HG03135 (cell line): Measurements from ENCODE around the gene GASK1B.

Experiments
- ATAC-seq: cut with Tn5 transposase; IDR thresholded peaks from one replicate; pipeline ENCODE4 v1.9.1; 2021; ENCODE audit warnings: mild to moderate bottlenecking, moderate library complexity; ENCODE audit not compliant: unreplicated experiment

Gene GASK1B

DNA sequence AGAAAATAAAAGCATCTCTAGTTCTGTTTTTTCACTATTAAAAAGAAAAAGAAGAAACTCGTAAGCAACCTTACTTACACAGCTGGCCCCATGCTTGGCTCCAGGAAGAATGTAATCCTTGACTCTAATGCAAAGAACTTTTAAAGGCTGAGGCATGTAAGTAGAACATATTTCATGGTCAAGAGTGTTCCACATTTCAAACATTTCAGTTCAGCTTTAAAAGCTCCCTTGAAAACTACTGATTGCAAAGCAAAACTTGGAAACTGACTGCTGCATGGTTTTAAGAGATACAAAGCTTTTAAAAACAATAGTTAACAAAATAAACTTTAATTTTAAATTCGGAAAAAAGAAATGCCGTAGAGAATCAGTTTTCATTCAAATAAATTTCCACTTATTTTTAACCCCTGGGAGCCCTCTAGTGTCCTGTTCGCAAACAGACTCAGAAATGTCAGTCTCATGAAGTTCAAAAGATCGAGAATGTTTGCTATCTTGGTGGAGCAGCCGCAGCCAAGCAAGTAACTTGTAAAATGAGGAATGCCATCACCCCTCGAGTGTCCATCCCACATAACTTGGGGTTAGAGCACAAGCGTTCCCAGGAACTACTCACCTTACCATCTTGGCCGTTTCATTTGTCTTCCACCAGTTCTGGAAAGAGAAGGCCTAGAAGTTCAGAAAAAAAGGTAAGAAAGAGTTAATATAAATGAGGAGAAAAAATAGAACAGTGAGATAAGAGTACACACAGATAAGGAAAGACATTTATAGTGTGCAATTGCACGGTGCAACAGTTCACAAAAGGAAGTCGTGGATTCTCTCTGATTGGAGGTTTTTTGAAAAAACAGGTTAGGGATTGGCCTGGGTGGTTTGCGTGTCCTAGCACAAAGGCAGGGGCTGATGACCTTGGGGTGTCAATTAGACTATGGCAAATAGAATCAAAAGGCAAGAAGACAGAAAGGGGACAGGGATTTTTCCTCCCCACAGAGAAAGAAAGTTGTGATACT, at the start of gene GASK1B:
TSS of gene GASK1B (minus strand) at position 765 of the 998 bp plus-strand sequence. CDS start 1,650 bp downstream, outside the sequence.
- no peak for ATAC-seq

DNA sequence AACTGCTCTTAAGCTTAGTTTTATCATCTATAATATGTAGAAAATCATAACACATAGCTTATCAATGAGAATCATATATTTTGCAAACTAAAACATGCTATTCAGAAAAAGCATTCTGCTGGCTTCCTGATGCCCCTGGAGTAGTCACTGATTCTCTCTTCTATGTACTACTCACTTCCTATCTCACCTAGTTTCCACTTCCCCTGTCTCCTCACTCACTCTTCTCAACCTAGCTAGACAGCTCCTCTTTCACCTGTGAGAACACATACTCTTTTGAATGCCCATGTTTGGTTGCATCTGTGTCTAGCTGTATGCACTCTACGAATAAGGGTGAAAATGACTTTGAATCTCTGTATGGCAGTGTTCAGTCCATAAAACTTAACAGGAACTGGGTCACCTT, 46.8 kb upstream of the GASK1B start:
- ATAC-seq = no peak

DNA sequence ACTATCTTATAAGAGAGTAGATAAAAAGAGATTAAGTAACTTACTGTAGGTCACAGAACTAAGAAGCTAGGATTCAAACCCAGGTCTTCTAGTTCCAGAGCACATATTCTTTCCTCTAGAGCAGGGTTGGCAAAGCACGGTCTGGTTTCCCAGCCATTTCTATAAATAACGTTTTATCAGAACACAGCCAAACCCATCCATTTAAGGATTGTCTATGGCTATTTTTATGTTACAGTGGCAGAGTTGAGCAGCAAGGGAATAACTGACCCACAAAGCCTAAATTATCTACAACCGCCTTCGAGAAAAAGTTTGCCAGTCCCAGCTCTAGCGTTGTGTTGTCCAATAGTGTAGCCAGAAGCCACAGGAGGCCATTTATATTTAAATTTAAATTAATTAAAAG, 44.9 kb upstream of the GASK1B start:
- no peak for ATAC-seq

DNA sequence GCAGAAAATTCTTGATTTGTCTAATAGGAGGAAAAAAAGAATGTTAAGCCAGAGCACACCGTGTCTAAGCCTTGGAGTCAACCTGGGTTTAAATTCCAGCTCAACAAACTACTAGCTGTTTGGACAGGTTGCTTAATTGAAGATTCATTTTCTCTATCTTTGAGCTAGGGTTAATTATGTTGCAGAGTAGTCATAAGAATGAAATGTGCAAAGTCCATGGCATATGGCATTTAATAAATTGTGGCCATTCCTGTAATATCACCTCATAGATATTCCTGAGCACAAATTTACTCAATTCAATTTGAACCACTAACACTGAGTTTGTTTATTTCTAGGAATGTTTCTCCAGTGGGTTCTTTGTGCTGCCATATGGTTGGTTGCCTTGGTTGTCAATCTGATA, 42.0 kb upstream of the GASK1B start:
- no peak for ATAC-seq

DNA sequence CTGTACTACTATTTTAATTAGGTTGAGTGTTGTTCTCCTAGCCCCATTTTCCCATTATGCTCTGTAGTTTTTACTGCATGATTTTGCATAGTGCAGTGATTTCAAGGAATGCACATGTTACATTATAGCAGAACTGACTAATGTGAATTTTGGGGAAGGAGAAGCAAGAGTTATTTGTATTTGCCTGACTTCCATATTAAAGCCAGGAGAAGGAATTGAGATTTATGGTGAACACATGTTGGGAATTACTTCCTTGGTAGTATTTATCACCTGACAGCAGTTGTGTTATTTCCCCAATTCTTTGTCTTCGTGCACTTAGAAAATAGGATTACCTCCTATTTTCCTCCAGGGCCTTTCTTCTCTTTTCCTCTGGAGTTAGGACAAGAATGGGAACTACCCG, 40.6 kb upstream of the GASK1B start:
- no peak for ATAC-seq

DNA sequence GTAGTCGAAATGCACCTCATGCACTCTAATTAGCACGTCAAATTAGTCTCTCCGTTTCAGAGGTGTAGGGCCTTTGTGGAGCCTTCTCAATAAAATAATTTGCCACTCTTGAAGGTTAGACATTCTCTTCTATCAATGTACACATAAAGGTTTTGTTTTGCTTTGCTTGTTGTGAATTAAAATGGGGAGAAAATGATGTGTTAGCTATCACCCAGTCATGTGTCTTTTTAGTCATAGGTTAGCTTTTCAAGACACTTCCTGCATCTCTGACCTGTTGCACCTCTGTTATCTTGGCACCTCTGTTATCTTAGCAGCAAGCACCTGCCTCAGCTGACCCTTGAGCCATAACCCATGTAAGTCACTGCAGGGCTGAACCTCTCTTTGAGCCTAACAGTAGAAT, 38.4 kb upstream of the GASK1B start:
- ATAC-seq = no peak

DNA sequence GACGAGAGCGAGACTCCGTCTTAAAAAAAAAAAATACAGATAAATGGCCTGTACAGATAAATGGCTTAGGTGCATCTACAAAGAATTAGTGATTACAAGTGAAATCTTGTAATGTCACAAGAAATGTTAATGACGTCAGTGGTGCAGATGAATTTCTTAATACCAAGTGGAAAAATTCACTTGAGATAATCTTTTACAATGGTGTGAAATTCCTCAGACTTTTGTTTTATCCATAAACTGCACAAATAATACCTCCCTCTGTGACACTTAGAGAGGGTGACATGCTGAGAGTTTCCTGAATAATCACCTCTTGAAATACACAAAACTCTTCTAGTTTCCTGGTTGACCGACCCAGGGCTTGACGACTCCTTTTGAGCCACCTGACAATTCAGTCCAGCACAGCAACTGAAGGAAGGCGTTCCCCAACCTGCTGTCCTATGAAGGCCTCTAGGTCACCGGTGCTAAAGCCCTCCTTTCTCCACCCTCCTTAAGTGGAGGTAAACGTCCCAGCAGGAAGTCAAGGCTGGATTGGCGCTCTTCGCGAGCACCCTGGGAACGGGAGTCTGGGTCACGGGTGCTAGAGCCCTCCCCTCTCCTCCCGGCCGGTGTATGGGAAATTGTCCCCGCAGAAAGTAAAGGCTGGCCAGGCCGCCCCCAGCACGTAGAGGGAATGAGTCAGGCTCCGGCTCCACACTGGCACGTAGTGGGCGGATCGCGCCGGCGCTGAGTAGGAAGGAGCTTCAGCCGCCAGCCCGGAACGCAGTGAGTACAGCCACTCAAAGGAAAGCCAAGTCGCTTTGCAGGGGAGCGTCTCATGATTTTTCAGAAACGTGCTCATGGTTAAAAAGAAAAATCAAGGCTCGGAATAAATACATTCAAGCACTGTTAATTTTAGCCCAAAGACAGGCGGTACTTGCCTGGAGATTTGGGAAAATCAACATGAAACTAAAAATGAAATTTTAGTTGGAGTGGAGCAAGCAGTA, 37.3 kb upstream of the GASK1B start, which contains the start of gene TMEM144:
TSS of gene TMEM144 (plus strand) at position 662 of the 983 bp plus-strand sequence. CDS start 2,182 bp downstream, outside the sequence.
- peak; percentile 85 for ATAC-seq

DNA sequence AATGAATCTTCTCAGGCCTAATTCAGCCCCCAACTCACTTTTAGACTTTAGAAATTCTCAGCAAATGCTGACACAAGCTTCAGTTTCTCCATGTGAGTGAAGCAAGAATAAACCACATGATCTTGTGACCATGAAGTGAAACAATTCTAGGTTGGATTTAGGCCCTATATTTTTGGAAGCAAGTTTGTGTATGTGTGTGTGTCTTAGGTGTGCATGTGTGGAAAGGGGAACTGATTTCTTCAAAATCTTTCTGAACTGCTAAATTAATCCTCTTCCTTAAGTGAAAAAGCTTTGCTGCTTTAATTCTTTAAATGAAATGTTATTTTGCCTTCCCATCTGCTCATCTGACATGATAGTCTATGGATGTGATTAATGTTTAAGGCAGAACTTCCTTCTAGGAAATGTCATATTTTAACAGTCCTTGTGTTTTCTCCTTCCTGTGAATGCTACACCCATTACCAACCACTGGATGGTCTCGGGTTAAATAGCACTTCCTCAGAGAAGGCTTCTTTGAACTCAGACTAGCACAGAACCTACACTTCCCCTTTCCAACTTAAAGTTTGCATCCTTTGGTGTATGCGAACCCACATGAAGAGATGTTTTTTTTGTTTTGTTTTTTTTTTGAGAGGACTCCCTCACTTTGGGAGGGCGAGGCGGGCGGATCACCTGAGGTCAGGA, 36.3 kb upstream of the GASK1B start:
- ATAC-seq = peak; percentile 91

DNA sequence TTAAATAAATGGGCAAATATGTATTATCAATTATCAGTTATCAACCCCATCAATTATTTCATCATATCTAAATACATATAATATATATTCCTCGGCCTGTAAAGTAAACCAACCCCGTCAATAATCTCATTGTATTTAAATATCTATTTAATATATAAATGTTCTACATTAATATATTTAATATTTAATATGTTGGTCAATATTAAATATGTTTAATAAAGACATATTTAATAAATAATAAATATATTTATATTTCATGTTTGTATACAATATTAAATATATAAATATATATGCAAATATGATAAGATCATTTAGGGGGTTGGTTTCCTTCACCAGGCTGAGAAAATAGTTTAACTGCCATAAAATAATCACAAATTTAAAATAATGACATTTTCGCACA, 31.1 kb upstream of the GASK1B start:
- no peak for ATAC-seq

DNA sequence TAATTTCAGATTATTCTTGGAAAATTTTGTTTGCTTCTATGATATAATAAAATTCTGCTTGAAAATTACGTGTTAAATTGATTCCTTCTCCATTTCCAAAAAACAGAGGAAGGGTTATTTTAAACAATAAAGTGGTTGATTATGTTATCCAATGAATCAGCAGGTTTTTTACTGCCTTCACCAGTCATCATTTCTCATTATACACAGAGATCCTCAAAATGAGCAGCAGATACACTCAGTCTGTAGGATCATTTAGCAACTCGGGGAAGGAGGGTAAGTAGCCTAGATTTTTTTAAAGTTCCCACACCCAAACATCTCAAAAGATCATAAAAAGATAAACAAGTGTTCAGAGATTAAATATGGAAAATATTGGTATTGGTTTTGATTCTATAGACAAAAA, 30.6 kb upstream of the GASK1B start:
- no peak for ATAC-seq

DNA sequence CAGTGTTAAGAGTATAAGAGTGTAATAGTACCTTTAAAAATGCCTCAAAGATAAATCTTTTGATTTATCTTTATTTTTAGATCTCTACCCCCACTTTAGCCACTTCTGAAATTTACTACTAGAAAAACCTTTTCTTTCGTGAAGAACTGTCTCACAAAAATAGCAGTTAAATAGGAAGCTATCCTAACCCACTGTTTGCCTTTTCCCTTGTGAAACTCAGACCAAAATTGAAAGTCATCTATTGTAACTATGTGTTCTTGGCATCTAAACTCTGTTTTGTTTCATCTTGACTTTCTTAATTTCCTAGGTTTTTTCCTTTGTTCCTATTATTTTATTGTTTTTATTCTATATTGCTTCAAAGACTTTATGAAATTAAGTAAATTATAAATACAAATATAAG, 29.7 kb upstream of the GASK1B start:
- no peak for ATAC-seq

DNA sequence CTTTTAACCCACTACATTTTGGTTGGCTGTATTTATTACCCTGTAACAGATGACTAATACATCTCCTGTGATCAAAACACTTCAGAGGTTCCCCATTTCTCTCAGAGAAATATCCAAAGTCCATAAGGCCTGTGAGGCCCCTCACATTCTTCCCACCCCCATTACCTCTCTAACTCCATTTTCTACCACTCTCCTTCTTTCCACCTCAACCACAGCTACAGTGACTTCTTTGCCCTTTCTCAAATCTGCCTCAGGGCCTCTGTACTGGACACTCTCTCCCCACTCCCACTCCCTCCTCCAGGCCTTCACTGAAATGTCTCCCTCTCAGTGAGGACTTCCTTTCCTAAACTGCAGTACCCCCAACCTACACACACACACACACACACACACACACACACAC, 29.1 kb upstream of the GASK1B start:
- ATAC-seq = no peak

DNA sequence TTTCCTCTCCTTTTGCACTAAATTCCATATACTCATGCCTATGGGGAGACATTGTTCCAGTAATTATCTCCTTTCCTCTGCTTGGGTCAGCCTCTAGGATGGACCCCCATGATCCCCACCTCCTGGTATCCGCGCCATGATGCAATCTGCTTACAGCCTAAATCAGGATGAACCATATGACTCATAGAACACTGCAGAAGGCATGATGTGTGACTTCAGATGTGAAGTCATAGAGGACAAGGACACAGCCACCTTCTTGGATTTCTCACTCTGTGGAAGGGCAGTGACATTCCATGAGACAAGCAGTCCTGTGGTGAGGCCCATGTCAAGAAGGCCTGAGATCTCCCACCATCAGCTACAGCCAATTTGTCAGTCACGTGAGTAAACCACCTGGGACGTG, 28.5 kb upstream of the GASK1B start:
- no peak for ATAC-seq

DNA sequence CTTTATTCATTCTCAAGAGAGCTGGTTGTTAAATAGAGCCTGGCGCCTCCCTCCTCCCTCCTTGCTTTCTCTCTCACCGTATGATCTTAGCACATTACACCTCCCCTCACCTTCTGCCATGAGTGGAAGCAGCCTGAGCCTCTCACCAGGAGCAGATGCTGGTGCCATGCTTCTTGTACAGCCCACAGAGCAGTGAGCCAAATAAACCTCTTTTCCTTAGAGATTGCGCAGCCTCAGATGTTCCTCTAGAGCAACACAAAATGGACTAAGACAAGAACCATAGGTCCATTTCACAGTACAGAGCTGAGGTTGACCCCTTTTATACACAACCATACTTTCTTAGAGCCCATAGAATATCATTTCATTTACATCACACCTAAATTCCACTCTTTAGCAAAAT, 27.4 kb upstream of the GASK1B start:
- no peak for ATAC-seq

DNA sequence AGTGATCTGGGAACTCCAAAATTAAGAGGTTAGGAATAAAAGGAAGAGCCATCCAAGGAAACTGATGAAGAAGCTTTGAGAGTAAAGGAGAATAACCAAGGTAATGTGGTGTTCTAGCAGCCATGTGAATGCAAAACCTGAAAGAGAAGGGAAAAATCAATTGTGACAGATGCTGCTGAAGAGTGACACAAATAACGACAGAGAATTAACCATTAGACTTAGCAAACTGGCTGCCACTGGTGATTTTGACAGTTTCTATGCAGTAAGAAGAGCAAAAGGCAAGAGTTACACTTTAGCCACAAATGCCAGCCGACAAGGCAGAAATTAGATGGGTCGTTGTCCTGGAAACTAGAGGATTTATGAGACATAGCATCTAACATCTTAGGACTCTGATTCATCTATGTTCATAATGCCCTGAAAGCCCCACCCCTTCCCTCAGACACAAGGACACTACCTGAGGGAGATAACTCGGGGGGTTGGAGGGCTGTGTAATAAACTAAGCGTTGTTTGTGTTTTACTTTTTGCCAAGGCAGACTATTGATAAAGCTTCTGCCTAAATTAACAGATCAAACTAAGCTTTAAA, 24.5 kb upstream of the GASK1B start:
- ATAC-seq = no peak

DNA sequence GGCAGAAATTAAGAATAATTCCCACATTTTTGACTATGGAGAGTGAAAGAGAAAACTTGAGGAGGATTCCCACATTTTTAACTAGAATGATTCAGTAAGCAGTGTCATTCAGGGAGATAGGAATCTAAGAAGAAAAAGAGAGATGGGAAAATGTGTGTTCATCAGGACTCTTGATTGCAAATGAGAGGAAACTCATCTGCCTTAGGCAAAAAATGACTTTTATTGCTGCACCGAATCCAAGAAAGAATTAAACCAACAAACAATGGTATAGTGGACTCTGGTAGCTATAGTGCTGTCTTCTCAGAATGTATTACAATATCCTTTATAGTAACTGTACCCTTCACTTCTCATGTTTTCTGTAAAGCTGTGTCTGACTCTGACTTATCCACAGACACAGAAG, 22.5 kb upstream of the GASK1B start:
- ATAC-seq = no peak

DNA sequence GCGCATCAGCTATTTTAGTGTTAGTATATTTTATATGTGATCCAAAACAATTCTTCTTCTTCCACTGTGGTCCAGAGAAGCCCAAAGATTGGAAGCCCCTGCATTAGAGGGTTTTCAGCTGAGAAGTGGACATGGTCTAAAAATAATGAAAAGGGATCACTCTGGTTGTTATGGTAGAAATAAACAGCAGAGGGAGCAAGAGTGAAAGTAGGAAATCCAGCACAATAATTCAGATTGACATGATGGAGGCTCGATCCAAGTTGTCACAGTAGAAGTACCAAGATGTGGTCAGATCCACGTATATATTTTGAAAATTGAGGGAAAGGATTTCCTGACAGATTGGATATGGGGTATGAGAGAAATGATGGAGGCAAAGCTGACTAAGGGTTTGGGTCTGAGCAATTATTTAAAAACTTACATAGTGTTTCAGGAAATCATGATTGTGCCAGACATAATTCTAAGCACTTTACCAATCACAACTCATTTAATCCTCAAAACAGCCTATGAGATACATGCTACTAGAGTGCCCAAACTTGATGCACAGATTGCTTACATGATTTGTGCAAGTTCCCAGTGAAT, 20.4 kb upstream of the GASK1B start:
- ATAC-seq = no peak

DNA sequence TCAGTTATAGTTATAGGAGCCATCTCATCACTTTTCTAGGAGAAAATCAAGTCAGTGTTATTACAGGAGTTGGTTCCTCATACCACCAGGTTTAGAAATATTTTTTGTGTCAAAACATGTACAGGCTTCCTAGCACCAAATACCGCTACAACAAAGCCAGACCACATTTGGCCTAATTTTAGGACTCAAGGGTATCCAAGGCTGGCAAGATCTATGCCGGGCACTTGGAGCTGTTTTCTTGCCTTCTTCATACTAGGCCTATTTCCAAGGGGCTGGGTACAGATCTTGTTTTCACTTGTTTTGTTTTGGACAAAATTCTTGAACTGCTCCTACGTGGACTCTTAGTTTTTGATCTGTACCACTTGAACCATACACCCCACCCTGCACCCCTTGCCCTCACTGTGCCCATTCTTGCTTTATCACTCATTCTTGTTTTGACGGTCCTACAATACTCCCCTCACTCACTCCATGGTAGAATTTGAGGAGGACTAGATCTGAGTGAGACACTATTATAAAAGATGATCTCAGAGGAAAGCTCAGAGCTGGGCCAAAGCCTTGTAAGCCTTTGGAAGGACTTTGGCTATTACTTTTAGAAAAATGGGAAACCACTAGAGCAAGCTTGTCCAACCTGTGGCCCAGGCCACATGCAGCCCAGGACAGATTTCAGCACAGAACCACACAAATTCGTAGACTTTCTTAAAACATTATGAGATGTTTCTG, 19.8 kb upstream of the GASK1B start:
- ATAC-seq = no peak

DNA sequence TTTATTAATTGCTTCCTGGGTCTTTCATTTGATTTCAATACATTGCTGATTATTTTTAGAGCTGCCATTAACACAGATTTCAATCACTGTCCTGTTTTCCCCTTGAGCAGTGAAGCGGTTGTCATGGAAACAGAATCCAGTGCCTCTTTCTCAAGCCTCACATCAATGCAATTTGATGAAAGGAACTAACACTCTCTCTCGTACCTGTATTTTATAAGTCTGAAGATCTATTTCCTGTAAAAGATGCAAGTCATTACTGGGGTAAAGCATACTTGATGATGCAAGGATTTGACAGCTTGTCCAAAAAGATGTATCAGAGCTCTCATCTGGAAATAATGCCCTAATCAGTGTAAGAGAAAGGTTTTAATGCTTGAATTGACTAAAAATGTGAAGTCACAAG, 17.9 kb upstream of the GASK1B start:
- ATAC-seq = no peak
